Central memory CD4-positive, alpha-beta T cell (primary cell): ENCODE measurements around the gene RAE1.
"Not testable (repeated sequence)": the region's sequence is repeated elsewhere in the genome, so short reads cannot be mapped to it uniquely, and the experiment has no call there.

Experiments used
- DNase-seq: peaks from one replicate; pipeline ENCODE4 v3.0.0; 2022

Gene RAE1

GRCh38 chr20:57417051-57417689 lies 66.1 kb downstream of the RAE1 start:
- no peak for DNase-seq

GRCh38 chr20:57417830-57418780 lies 67.0 kb downstream of the RAE1 start:
- no peak for DNase-seq

DNA sequence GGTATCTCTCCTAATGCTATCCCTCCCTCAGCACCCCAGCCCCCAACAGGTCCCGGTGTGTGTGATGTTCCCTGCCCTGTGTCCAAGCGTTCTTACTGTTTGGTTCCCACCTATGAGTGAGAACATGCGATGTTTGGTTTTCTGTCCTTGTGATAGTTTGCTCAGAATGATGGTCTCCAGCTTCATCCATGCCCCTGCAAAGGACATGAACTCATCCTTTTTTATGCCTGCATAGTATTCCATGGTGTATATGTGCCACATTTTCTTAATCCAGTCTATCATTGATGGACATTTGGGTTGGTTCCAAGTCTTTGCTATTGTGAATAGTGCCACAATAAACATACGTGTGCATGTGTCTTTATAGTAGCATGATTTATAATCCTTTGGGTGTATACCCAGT lies 68.4 kb downstream of the RAE1 start:
- not testable (repeated sequence) for DNase-seq

GRCh38 chr20:57420571-57421252 lies 69.7 kb downstream of the RAE1 start:
- DNase-seq = no peak

DNA sequence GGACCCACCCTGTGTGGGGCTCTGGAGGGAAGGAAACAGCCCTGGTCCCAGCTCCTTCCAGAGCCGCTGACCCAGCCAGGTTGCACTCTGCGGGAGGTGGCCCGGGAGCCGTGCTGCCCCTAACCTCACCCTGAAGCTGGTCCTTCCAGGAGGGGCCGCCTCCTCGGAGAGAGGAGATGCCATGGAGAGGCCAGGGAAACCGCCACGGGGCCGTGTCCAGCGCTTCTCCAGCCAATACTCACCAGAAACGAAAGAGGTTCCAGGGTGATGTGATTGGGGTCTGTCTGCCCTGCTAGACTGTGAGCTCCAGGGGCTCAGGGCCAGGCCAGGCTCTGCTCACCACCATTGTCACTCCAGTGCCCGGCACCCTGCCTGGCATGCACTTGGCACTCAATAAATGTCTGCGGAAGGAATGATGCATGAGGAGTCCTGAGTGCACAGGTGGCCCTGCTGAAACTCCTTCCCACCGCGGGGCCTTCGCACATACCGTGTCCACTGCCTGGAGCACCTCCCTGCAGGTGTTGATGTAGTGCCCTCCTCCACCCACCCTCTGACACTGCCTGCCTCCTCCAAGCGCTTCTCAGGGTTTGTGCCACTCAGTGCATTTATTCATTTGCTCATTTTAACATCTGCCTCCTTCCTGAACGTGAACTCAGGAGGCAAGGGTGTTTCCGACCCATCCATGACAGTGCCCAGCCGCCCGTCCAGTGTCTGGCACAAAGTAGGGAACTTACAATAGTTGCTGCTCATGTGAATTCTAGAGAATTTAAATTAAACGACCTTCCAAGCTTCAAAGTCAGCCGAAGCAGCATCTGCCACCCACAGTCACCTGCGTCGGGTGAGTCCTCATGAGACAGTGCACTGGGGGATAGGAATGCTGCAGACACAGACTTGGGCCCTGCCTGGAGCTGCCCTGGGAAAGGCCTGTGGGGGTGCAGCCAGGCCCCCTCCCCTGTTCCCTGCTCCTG lies 70.5 kb downstream of the RAE1 start:
- no peak for DNase-seq

DNA sequence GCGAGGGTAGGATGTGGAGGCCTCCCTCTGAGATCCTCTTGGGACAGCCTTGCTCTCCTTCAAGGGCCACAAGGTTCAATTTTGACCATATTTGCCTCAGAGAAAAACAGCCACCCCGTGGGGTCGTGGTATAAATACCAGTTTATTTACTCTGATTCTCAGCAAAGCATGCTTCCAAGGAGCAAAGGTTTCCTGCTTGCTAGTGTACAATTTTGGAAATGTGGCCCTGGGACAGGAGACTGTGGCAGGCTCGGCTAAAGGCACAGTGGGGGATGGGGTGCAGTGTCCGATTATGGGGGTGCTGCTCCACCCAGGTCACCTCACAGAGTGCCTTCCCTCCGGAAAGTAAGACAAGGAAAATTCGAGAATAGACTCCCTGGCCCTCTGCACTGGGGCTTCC lies 71.2 kb downstream of the RAE1 start:
- DNase-seq = no peak

DNA sequence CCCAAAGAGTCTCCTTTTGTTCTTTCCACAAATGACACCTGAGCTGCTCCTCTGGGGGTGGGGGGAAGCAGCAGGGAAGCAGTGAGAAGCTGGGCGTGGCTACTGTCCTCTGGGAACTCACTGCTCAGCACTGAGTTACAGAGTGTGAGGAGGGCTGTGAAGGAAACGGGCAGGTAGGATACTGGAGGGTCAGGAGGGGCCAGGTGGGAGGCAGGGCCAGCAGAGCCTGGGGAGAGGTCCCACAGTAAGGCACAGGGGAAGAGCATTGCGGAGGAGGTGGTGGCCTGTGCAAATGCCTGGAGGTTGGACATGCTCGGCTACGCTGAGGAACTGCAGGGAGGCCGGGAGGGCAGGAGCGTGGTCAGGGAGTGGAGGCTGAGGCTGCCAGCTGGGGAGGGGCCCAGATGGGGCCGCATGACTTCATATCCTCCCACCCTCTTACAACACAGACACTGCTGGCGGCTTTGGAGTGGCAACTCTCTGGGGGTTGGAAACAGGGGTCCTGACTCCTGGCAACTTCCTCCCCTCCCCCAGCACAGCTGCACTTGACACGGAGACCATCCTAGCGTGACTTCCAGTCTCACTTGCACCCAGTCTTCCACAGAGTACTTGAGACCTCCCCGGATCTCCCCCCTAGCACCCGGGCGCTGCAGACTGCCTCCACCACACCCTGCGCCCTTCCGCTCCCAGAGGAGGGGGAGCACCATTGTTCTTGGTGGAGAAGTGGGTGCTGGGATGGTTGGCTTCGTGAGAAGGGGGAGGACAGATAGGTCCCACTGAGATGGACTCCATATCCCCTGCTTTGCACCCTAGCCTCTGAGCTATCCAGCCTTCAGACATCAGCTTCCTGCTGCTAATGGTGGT lies 74.3 kb downstream of the RAE1 start:
- DNase-seq = no peak

GRCh38 chr20:57426271-57426689 lies 75.2 kb downstream of the RAE1 start:
- DNase-seq = no peak

DNA sequence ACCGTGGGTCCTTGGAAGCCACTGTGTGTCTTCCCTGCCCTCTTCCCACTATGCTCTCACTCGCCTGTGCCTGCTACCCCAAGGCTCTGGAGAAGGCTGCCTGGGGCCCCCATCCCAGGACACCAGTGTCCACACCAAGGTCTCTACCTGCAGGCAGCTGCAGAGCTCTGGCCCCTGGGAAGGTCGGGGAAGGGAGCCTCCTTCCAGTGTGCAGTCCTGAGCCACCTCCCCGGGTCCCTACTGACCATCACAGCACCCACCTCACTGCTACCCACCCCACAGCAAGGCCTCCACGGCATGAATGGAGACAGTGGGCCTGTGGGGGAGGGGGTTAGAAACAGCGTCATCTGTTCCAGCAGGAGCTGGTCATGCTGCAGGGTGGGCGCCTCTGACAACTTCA lies 75.8 kb downstream of the RAE1 start:
- no peak for DNase-seq

DNA sequence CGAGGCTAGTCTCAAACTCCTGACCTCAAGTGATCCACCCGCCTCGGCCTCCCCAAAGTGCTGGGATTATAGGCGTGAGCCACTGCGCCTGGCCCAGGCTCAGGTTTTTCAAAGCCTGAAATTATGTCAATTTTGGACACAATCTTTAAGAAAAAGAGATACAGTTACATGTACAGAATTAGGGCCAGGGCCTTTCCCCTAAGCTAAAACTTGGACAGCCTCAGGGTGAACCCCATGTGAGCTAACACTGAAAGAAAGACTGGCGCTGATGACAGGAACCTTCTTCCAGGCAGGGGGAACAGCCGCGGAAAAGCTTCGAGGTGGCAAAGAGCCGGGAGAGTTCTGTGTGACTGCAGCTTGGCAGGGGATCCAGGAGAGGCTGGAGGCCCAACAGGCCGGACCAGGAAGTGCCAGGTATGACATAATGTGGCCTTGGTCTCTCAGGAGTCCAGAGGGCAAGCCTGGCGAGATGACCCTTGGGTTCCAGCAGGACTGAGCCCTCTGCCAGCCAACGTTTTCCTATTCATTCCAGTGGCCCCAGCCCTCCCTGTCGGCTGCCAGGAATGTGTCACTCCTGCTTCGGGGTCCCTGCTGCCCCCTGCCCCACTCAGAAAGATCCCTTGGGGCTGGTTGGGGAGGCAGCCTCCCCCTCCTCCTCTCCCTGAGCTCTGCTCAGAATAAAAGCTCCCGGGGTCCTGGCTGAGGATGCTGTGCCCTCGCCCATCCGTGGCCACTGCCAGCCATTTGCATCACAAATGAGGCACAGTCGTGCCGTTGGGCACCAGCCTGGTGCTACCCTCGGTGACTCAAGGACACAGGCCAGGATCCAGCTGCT lies 77.5 kb downstream of the RAE1 start:
- no peak for DNase-seq
